GM18498 (cell line): ENCODE measurements around the gene HOXD8.

Source experiments
- ATAC-seq: cut with Tn5 transposase; IDR thresholded peaks from one replicate; pipeline ENCODE4 v1.9.1; 2021; ENCODE audit warnings: mild to moderate bottlenecking, moderate library complexity; ENCODE audit not compliant: unreplicated experiment

The HOXD8 gene

GRCh38 chr2:176090862-176091261, 38.6 kb upstream of the HOXD8 start:
- ATAC-seq, result no peak

- ATAC-seq, result no peak
Observed at GRCh38 chr2:176091329-176092258, 37.9 kb upstream of the HOXD8 start.

- ATAC-seq, result no peak
Observed at GRCh38 chr2:176092270-176093144, 37.0 kb upstream of the HOXD8 start, which contains the start of gene HOXD13. Gene HOXD13 (plus strand): TSS chr2:176092721. CDS start chr2:176092891, 170 bp downstream.

- ATAC-seq, result no peak
Observed at GRCh38 chr2:176093145-176093897, 36.2 kb upstream of the HOXD8 start.

- ATAC-seq, result no peak
Observed at GRCh38 chr2:176093898-176094249, 35.6 kb upstream of the HOXD8 start.

GRCh38 chr2:176094349-176094748, 35.2 kb upstream of the HOXD8 start:
- ATAC-seq, result no peak

GRCh38 chr2:176095421-176095820, 34.1 kb upstream of the HOXD8 start:
- ATAC-seq, result no peak

GRCh38 chr2:176096243-176096985, 33.1 kb upstream of the HOXD8 start:
- no peak for ATAC-seq

GRCh38 chr2:176096986-176097819, 32.3 kb upstream of the HOXD8 start:
- ATAC-seq, result peak; percentile 85

- ATAC-seq, result no peak
Observed at GRCh38 chr2:176097820-176098365, 31.6 kb upstream of the HOXD8 start.

GRCh38 chr2:176098366-176099158, 30.9 kb upstream of the HOXD8 start:
- no peak for ATAC-seq

GRCh38 chr2:176099159-176099727, 30.3 kb upstream of the HOXD8 start:
- ATAC-seq, result no peak

GRCh38 chr2:176099728-176100546, 29.6 kb upstream of the HOXD8 start, which contains the start of gene HOXD12:
Gene HOXD12 (plus strand): TSS chr2:176099795. CDS start chr2:176099802, 7 bp downstream.
- ATAC-seq, result no peak

GRCh38 chr2:176100547-176101140, 28.9 kb upstream of the HOXD8 start:
- no peak for ATAC-seq

- ATAC-seq, result no peak
Observed at GRCh38 chr2:176101216-176101830, 28.2 kb upstream of the HOXD8 start.

- no peak for ATAC-seq
Observed at GRCh38 chr2:176101842-176102241, 27.7 kb upstream of the HOXD8 start.
